Measurements from ENCODE around the gene RBM38.
"Not testable (repeated sequence)": the region's sequence is repeated elsewhere in the genome, so short reads cannot be mapped to it uniquely, and the experiment has no call there.

DNA sequence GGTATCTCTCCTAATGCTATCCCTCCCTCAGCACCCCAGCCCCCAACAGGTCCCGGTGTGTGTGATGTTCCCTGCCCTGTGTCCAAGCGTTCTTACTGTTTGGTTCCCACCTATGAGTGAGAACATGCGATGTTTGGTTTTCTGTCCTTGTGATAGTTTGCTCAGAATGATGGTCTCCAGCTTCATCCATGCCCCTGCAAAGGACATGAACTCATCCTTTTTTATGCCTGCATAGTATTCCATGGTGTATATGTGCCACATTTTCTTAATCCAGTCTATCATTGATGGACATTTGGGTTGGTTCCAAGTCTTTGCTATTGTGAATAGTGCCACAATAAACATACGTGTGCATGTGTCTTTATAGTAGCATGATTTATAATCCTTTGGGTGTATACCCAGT, 28.3 kb downstream of the RBM38 start:
- TF ChIP-seq, protein P1, sequence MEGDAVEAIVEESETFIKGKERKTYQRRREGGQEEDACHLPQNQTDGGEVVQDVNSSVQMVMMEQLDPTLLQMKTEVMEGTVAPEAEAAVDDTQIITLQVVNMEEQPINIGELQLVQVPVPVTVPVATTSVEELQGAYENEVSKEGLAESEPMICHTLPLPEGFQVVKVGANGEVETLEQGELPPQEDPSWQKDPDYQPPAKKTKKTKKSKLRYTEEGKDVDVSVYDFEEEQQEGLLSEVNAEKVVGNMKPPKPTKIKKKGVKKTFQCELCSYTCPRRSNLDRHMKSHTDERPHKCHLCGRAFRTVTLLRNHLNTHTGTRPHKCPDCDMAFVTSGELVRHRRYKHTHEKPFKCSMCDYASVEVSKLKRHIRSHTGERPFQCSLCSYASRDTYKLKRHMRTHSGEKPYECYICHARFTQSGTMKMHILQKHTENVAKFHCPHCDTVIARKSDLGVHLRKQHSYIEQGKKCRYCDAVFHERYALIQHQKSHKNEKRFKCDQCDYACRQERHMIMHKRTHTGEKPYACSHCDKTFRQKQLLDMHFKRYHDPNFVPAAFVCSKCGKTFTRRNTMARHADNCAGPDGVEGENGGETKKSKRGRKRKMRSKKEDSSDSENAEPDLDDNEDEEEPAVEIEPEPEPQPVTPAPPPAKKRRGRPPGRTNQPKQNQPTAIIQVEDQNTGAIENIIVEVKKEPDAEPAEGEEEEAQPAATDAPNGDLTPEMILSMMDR (IDR thresholded peaks at IDR 0.05) = not testable (repeated sequence)
- TF ChIP-seq EZH2 (IDR thresholded peaks at IDR 0.05) = not testable (repeated sequence)

Measured in neural progenitor cell (in vitro differentiated cells).